ENCODE results near the gene ZNF311. TPM values are rescaled to one million over a fixed set of nuclear protein-coding genes. Genes with fewer than 3 reads are reported as not detected.

The ZNF311 gene
- 1 to 10 TPM; 2.2 to 6.5 TPM for total RNA-seq
- 0.53 TPM for polyA plus RNA-seq (2013, experiment 1 of 2)
- 0.46 TPM for polyA plus RNA-seq (2013, experiment 2 of 2)
- long read RNA-seq, experiment 1, partial matches to known transcripts, result 0 of 2 reads
- long read RNA-seq, experiment 1, other reads (novel, unspliced or antisense), result 2 of 2 reads
- long read RNA-seq, experiment 2, partial matches to known transcripts, result 2 of 8 reads
- long read RNA-seq, experiment 2, other reads (novel, unspliced or antisense), result 6 of 8 reads
- long read RNA-seq, experiment 3, partial matches to known transcripts, result 1 of 10 reads
- long read RNA-seq, experiment 3, other reads (novel, unspliced or antisense), result 9 of 10 reads
- long read RNA-seq, experiment 4, partial matches to known transcripts, result 2 of 6 reads
- long read RNA-seq, experiment 4, other reads (novel, unspliced or antisense), result 3 of 6 reads

DNA sequence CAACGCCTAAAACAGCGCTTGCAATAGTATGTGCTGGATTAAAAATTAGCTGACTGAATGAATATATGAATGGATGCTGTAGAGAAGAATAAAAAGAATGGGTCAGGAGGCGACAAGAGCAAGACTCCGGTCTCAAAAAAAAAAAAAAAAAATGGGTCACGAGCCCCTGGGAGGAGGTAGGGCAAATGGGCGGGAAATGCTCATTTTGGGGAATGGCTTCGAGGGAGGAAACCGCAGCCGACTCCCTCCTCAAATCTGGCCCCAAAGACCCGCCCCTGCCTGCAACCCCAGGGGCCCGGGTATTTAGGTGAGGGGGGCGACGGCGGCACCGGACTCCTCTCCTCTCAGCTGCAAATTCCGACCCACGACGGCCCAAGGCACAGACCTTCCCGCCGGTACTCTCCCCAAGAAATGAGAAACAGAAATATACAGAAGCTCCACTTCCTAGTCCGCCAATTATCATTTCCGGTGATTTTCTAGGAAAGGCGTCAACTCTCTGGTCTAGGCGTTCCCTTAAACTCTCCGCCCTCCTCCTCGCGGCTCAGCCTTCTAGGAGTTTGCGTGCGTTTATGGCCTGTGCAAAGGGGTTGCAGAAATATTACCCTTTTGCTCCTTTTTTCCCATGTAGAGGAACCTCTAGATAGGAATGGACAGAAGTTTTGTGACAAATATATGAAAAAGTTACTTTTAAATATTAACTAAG lies at the start of gene ZNF311:
TSS of gene ZNF311 (minus strand) at position 133 of the 703 bp plus-strand sequence. CDS start 1,361 bp downstream, outside the sequence.
- TF ChIP-seq, protein P1, sequence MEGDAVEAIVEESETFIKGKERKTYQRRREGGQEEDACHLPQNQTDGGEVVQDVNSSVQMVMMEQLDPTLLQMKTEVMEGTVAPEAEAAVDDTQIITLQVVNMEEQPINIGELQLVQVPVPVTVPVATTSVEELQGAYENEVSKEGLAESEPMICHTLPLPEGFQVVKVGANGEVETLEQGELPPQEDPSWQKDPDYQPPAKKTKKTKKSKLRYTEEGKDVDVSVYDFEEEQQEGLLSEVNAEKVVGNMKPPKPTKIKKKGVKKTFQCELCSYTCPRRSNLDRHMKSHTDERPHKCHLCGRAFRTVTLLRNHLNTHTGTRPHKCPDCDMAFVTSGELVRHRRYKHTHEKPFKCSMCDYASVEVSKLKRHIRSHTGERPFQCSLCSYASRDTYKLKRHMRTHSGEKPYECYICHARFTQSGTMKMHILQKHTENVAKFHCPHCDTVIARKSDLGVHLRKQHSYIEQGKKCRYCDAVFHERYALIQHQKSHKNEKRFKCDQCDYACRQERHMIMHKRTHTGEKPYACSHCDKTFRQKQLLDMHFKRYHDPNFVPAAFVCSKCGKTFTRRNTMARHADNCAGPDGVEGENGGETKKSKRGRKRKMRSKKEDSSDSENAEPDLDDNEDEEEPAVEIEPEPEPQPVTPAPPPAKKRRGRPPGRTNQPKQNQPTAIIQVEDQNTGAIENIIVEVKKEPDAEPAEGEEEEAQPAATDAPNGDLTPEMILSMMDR (conservative IDR thresholded peaks at IDR 0.05), result no peak
- Mint-ChIP-seq H3K36me3 (ENCODE audit: low read depth) (no peaks in the 10 kb centered on the region), H3K27ac (no peak within 1 kb of the TSS), H3K27me3 (ENCODE audit: insufficient read depth) (peaks cover 56% of the 10 kb centered on the region), H3K4me3 (peak within 1 kb of the TSS; percentile 72), H3K9me3 (no peaks in the 10 kb centered on the region), H3K4me1 (no peaks in the 10 kb centered on the region)
- Histone ChIP-seq H3K9ac (ENCODE audit: extremely low read depth, low read length, poor library complexity, severe bottlenecking) (no peak within 1 kb of the TSS), H3K27me3 (ENCODE audit: control insufficient read depth, insufficient read depth, low read length, poor library complexity, severe bottlenecking) (peaks cover 36% of the 10 kb centered on the region), H3K4me3 (ENCODE audit: low read length) (no peak within 1 kb of the TSS), H3K4me1 (ENCODE audit: control insufficient read depth, insufficient read depth, low read length) (no peaks in the 10 kb centered on the region), H3K36me3 (ENCODE audit: control insufficient read depth, insufficient read depth, low read length) (no peaks in the 10 kb centered on the region), H3K27ac (ENCODE audit: low read depth, low read length) (no peak within 1 kb of the TSS), H3K9me3 (ENCODE audit: control insufficient read depth, low read length) (no peaks in the 10 kb centered on the region)
- DNase-seq, result no peak
- WGBS, 2 experiments (ENCODE audit: insufficient coverage in 1 of 2, insufficient read length in 1 of 2), result 82 to 89% methylated on average over 16 to 29 of the region's 29 CpGs

DNA sequence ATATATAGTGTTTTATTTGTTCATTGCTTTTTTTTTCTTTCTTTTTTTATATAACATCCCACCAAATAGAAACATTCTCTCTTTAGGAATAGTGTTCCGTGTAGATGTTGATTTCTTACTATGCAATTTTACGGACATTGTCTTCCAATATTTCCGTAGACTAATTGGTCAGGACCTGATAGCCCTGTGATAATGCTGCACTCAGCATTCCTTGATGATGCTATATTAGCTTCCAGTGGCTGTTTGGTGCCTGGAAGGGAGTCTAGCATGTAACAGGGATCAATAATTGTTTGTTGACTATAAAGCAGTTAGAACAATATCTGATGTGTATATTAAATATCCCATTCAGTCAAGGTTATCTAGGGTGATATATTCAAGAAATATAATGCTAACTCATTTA lies 46.6 kb upstream of the ZNF311 start:
- Mint-ChIP-seq H3K4me3 (no peak overlapping the region), H3K27ac (no peak overlapping the region), H3K27me3 (ENCODE audit: insufficient read depth) (peaks cover 7% of the 10 kb centered on the region), H3K9me3 (no peaks in the 10 kb centered on the region), H3K4me1 (no peaks in the 10 kb centered on the region), H3K36me3 (ENCODE audit: low read depth) (no peaks in the 10 kb centered on the region)
- no peak overlapping the region for H3K27ac ChIP-seq (ENCODE audit: low read depth, low read length)
- no peak for DNase-seq
- WGBS, 2 experiments (ENCODE audit: insufficient coverage in 1 of 2, insufficient read length in 1 of 2), result 95% methylated on average over 3 of the region's 3 CpGs; no CpG with 5 or more reads in 1 of the 2 experiments
- H3K4me3 ChIP-seq (ENCODE audit: low read length), result no peak overlapping the region
- no peaks in the 10 kb centered on the region for H3K4me1 ChIP-seq (ENCODE audit: control insufficient read depth, insufficient read depth, low read length)
- no peaks in the 10 kb centered on the region for H3K36me3 ChIP-seq (ENCODE audit: control insufficient read depth, insufficient read depth, low read length)
- H3K9me3 ChIP-seq (ENCODE audit: control insufficient read depth, low read length), result no peaks in the 10 kb centered on the region
- H3K9ac ChIP-seq (ENCODE audit: extremely low read depth, low read length, poor library complexity, severe bottlenecking), result no peak overlapping the region
- no peaks in the 10 kb centered on the region for H3K27me3 ChIP-seq (ENCODE audit: control insufficient read depth, insufficient read depth, low read length, poor library complexity, severe bottlenecking)
- TF ChIP-seq, protein P1 (conservative IDR thresholded peaks at IDR 0.05), result no peak

- Histone ChIP-seq H3K9me3 (ENCODE audit: control insufficient read depth, low read length) (no peaks in the 10 kb centered on the region), H3K27me3 (ENCODE audit: control insufficient read depth, insufficient read depth, low read length, poor library complexity, severe bottlenecking) (no peaks in the 10 kb centered on the region), H3K36me3 (ENCODE audit: control insufficient read depth, insufficient read depth, low read length) (no peaks in the 10 kb centered on the region), H3K4me3 (ENCODE audit: low read length) (no peak within 1 kb of the TSS), H3K27ac (ENCODE audit: low read depth, low read length) (no peak within 1 kb of the TSS), H3K4me1 (ENCODE audit: control insufficient read depth, insufficient read depth, low read length) (no peaks in the 10 kb centered on the region), H3K9ac (ENCODE audit: extremely low read depth, low read length, poor library complexity, severe bottlenecking) (no peak within 1 kb of the TSS)
- Mint-ChIP-seq H3K4me3 (no peak within 1 kb of the TSS), H3K36me3 (ENCODE audit: low read depth) (no peaks in the 10 kb centered on the region), H3K9me3 (no peaks in the 10 kb centered on the region), H3K4me1 (no peaks in the 10 kb centered on the region), H3K27ac (no peak within 1 kb of the TSS), H3K27me3 (ENCODE audit: insufficient read depth) (peaks cover 7% of the 10 kb centered on the region)
- TF ChIP-seq, protein P1 (conservative IDR thresholded peaks at IDR 0.05), result no peak
- WGBS, 2 experiments (ENCODE audit: insufficient coverage in 1 of 2, insufficient read length in 1 of 2), result 90 to 100% methylated on average over 1 of the region's 1 CpG
- DNase-seq, result no peak
Observed at GRCh38 chr6:29045075-29045474, 40.0 kb upstream of the ZNF311 start, which contains the start of gene OR2W1. OR2W1 (minus strand) TSS chr6:29045175; CDS start chr6:29045175, 0 bp downstream.
